Thoracic aorta (tissue), 2 donors: Measurements from ENCODE around the gene RETREG2. TPM values are rescaled to one million over a fixed set of nuclear protein-coding genes. Genes with fewer than 3 reads are reported as not detected.

Experiments
- ATAC-seq: fragments of 150-250 bp; one replicate; pipeline ENCODE4 v1.8.0; 2017; ENCODE audit warnings: low read depth; ENCODE audit not compliant: insufficient number of reproducible peaks, low FRiP score
- DNase-seq: peaks from one replicate; pipeline ENCODE4 v3.0.0-alpha.2; 2020; ENCODE audit warnings: low spot score
- H3K27ac ChIP-seq, 2 donors: fragments of 200-600 bp; sonication (generic); 1 replicate in 1 of 2; 2 replicates in 1 of 2; pipeline ENCODE4 v1.5.1; 2016; ENCODE audit warnings: mild to moderate bottlenecking in 2 of 2, moderate library complexity in 2 of 2
- H3K27me3 ChIP-seq: fragments of 200-600 bp; sonication (generic); replicated peaks from 2 replicates; pipeline ENCODE4 v1.6.0; 2016; ENCODE audit warnings: mild to moderate bottlenecking; ENCODE audit not compliant: insufficient read depth
- H3K36me3 ChIP-seq: fragments of 200-600 bp; sonication (generic); one replicate; pipeline ENCODE4 v1.5.1; 2016
- H3K4me1 ChIP-seq, 2 donors: fragments of 200-600 bp; sonication (generic); 1 replicate in 1 of 2; 2 replicates in 1 of 2; pipeline versions ENCODE4 v1.5.1 to v1.6.0; 2016; ENCODE audit warnings: low read depth in 2 of 2, mild to moderate bottlenecking in 1 of 2; ENCODE audit not compliant: control insufficient read depth in 1 of 2
- H3K4me3 ChIP-seq: fragments of 200-600 bp; sonication (generic); 2 replicates; pipeline ENCODE4 v1.5.1; 2016; ENCODE audit warnings: mild to moderate bottlenecking
- H3K9me3 ChIP-seq: fragments of 200-600 bp; sonication (generic); 2 replicates; pipeline ENCODE4 v1.5.1; 2016
- total RNA-seq, 2 donors: library from RNA; depleted of rRNA; stranded (reverse); fragments of >200 nt; gene quantifications; one replicate each; pipeline versions ENCODE4 v1.1.0 to v1.2.3, GENCODE V29; 2016
- TF ChIP-seq, protein P1 (sequence below): fragments of 200-600 bp; sonication (generic); IDR thresholded peaks from one replicate; pipeline ENCODE4 v1.5.1; 2019; ENCODE audit warnings: antibody characterized with exemption

The RETREG2 gene
- total RNA-seq, 2 donors from 2014 or later: 43.8 to 58.6 TPM

DNA sequence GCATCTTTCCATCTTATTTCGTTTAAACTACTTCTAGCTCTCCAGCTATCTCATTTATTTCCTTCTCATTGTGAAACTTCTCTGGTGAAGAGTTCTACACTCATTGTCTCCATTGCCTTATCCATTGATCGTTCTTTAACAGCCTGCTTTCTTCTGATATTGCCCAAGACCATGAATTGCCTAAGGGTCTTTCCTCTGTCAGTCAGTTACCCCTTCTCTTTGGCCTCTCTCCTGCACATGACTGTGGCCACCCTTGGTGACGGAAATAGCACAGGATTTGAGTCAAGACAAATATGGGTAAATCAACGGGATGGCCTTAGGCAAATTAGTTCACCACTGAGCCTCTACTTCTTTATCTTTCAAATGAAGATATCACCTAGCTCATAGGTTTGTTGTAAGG lies 44.1 kb upstream of the RETREG2 start:
- DNase-seq (no peak), ATAC-seq (no peak)
- Histone ChIP-seq H3K27ac (no peak overlapping the region), H3K9me3 (no peaks in the 10 kb centered on the region), H3K4me1 (peaks cover 0 to 7% of the 10 kb centered on the region in 2 donors), H3K27me3 (no peaks in the 10 kb centered on the region), H3K4me3 (no peak overlapping the region), H3K36me3 (no peaks in the 10 kb centered on the region)
- TF ChIP-seq, protein P1, sequence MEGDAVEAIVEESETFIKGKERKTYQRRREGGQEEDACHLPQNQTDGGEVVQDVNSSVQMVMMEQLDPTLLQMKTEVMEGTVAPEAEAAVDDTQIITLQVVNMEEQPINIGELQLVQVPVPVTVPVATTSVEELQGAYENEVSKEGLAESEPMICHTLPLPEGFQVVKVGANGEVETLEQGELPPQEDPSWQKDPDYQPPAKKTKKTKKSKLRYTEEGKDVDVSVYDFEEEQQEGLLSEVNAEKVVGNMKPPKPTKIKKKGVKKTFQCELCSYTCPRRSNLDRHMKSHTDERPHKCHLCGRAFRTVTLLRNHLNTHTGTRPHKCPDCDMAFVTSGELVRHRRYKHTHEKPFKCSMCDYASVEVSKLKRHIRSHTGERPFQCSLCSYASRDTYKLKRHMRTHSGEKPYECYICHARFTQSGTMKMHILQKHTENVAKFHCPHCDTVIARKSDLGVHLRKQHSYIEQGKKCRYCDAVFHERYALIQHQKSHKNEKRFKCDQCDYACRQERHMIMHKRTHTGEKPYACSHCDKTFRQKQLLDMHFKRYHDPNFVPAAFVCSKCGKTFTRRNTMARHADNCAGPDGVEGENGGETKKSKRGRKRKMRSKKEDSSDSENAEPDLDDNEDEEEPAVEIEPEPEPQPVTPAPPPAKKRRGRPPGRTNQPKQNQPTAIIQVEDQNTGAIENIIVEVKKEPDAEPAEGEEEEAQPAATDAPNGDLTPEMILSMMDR: no peak

GRCh38 chr2:219140722-219141121 lies 37.4 kb upstream of the RETREG2 start:
- Histone ChIP-seq H3K9me3 (no peaks in the 10 kb centered on the region), H3K4me3 (no peak overlapping the region), H3K27me3 (no peaks in the 10 kb centered on the region), H3K27ac (no peak overlapping the region), H3K36me3 (peaks cover 3% of the 10 kb centered on the region), H3K4me1 (peaks cover 0 to 11% of the 10 kb centered on the region in 2 donors)
- TF ChIP-seq, protein P1: no peak
- ATAC-seq: no peak
- no peak for DNase-seq

DNA sequence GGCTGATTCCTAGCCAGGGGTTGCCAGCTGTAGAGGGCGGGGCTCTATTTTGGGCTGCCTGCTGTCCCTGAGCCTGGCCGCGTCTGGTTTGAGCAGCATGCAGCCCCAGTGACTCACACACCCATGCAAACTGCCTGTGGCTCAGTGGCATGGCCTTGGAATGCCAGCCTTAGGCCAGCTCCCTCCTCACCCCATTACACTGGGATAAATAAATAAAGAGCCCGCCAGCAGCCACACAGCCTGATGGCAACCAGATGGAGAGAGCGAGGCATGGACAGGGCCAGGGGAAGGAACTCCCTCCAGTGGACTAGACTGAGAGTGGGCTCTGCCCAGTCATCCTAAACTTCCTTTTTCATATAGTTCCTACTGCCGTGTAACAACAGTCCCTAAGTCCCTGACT lies 35.7 kb upstream of the RETREG2 start:
- no peaks in the 10 kb centered on the region for H3K9me3 ChIP-seq
- H3K36me3 ChIP-seq: peaks cover 3% of the 10 kb centered on the region
- ATAC-seq (peak; percentile 60), DNase-seq (peak; percentile 22)
- TF ChIP-seq, protein P1: no peak
- no peaks in the 10 kb centered on the region for H3K27me3 ChIP-seq
- no peak overlapping the region for H3K4me3 ChIP-seq
- H3K4me1 ChIP-seq: peaks cover 0 to 11% of the 10 kb centered on the region in 2 donors
- peak overlapping the region in 1 of 2 donors; percentile 10 for H3K27ac ChIP-seq

- Histone ChIP-seq H3K27me3 (no peaks in the 10 kb centered on the region), H3K4me1 (no peaks in the 10 kb centered on the region), H3K4me3 (no peak overlapping the region), H3K27ac (no peak overlapping the region), H3K36me3 (peaks cover 12% of the 10 kb centered on the region), H3K9me3 (no peaks in the 10 kb centered on the region)
- no peak for DNase-seq
- no peak for ATAC-seq
- TF ChIP-seq, protein P1: no peak
Observed at GRCh38 chr2:219149667-219150066, 28.4 kb upstream of the RETREG2 start.

DNA sequence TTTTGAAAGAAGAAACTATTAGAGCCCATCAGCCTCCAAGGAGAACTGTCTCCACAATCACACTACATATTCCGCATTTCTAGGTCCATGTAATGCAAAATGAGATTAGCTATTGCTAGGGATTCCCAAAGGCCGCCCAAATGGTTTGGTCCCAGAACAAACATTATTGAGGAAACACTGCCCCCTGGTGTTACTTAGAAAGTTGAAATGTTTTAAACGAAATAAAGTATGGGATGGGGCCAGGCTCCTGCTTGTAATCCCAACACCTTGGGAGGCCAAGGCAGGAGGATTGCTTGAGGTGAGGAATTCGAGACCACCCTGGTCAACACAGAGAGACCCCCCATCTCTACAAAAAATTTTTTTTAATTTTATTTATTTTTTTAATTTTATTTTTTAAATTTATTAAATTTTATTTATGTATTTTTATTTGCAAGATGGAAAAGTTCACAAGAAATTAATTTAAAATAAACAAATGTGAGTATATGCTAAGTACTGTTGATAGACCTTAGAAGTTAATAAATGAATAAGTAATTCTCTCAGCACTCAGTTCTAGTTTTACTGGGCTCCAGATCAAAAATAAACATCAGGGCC lies 22.9 kb upstream of the RETREG2 start:
- Histone ChIP-seq H3K27me3 (no peaks in the 10 kb centered on the region), H3K4me3 (no peak overlapping the region), H3K27ac (no peak overlapping the region), H3K36me3 (no peaks in the 10 kb centered on the region), H3K9me3 (no peaks in the 10 kb centered on the region), H3K4me1 (peaks cover 4 to 5% of the 10 kb centered on the region in 2 donors)
- TF ChIP-seq, protein P1: peak; percentile 51
- no peak for DNase-seq
- ATAC-seq: no peak
